Measurements from ENCODE around the gene SYP.
"Not testable (repeated sequence)": the region's sequence is repeated elsewhere in the genome, so short reads cannot be mapped to it uniquely, and the experiment has no call there.

The SYP gene

GRCh38 chrX:49188468-49189076 is 11.4 kb downstream of the SYP start:
- no peak for DNase-seq

GRCh38 chrX:49187526-49187925 is 12.5 kb downstream of the SYP start:
- DNase-seq = no peak

GRCh38 chrX:49187028-49187394 is 13.0 kb downstream of the SYP start:
- no peak for DNase-seq

GRCh38 chrX:49186125-49187027 is 13.6 kb downstream of the SYP start, which contains the start of gene PRICKLE3:
Gene PRICKLE3, minus strand, starts transcription at chrX:49186373. Its CDS starts 76 bp downstream, at chrX:49186297.
- no peak for DNase-seq

- no peak for DNase-seq
Observed at GRCh38 chrX:49184294-49185281, 15.4 kb downstream of the SYP start.

- no peak for DNase-seq
Observed at GRCh38 chrX:49183701-49184281, 16.2 kb downstream of the SYP start.

- DNase-seq = no peak
Observed at GRCh38 chrX:49179358-49179757, 20.6 kb downstream of the SYP start.

GRCh38 chrX:49178537-49178936 is 21.5 kb downstream of the SYP start:
- no peak for DNase-seq

- DNase-seq = no peak
Observed at GRCh38 chrX:49177873-49178480, 22.0 kb downstream of the SYP start.

GRCh38 chrX:49177338-49177833 is 22.6 kb downstream of the SYP start:
- no peak for DNase-seq

GRCh38 chrX:49176421-49177326 is 23.3 kb downstream of the SYP start:
- DNase-seq = no peak

- no peak for DNase-seq
Observed at GRCh38 chrX:49175435-49176274, 24.3 kb downstream of the SYP start.

- DNase-seq = no peak
Observed at GRCh38 chrX:49174723-49175122, 25.3 kb downstream of the SYP start.

- DNase-seq = not testable (repeated sequence)
Observed at GRCh38 chrX:49173544-49173943, 26.4 kb downstream of the SYP start.

- peak; percentile 2 for DNase-seq
Observed at GRCh38 chrX:49172280-49172780, 27.7 kb downstream of the SYP start.

GRCh38 chrX:49171752-49172279 is 28.2 kb downstream of the SYP start, which contains the start of gene PLP2:
Gene PLP2, plus strand, starts transcription at chrX:49171898. Its CDS starts 103 bp downstream, at chrX:49172001.
- no peak for DNase-seq

GRCh38 chrX:49167740-49168108 is 32.3 kb downstream of the SYP start:
- DNase-seq = no peak

GRCh38 chrX:49166914-49167739 is 32.9 kb downstream of the SYP start:
- peak; percentile 36 for DNase-seq
